LoVo (cell line): ENCODE measurements around the gene PLEK2.

Experiments used
- DNase-seq: peaks from one replicate; pipeline ENCODE4 v3.0.0-alpha.2; 2016; ENCODE audit warnings: low spot score

PLEK2 gene

DNA sequence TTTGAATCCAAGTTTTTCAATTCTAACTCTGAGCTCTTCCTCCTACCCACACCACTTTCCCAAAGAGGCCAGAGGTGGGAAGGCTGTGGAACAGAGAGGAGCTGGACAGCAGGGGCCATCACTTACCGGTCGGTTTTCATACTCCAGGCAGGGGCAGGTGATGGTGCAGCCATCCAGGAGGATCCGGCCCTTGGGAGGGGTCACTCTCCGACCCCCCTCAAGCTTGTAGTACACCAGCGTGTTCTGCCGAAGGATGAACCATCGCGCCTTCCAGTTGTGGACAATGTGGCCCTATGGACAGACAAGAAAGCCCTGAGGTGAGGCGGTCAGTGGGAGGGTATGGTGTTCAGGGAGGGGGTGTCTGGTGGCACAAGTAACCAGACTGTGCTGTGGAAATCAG lies 14.4 kb downstream of the PLEK2 start:
- DNase-seq, result no peak

DNA sequence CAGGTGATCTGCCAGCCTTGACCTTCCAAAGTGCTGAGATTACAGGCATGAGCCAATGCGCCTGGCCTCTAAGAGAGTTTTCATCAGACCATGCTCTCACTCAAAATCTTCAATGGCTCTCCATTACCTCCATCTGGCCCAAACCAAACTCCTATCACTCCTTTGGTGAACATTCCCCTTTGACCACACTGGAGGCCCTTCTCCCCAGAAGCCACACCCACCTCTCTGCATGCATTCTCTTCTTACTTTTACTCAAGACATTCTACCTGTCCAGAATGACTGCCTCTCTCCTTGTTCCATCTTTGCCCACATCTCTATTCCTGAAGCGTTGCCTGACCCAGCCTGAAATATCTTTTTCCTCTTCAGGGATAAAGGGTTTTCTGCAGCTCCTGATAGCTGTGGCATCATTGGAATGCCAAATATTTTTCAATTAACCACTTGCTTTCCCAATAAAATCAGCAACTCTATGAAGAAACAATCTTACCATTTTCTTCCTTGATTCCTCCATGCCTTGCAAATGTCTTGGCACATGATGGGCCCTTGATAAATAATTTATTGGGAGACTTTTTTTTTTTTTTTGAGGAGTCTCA lies 15.5 kb downstream of the PLEK2 start:
- DNase-seq, result no peak

DNA sequence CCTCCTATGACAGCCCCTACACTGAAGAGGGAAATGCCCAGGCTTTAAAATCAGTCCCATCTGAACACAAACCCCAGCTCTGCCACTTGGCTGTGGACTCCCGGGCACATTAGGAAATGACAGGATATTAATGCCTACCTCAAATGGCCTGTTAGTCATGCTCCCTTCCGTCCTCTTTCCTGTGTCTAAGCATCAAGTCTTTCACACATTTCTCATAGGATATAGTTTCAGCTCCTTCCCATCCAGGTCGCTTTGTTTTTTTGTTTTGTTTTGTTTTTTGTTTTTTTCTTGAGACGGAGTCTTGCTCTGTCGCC lies 16.1 kb downstream of the PLEK2 start:
- no peak for DNase-seq

DNA sequence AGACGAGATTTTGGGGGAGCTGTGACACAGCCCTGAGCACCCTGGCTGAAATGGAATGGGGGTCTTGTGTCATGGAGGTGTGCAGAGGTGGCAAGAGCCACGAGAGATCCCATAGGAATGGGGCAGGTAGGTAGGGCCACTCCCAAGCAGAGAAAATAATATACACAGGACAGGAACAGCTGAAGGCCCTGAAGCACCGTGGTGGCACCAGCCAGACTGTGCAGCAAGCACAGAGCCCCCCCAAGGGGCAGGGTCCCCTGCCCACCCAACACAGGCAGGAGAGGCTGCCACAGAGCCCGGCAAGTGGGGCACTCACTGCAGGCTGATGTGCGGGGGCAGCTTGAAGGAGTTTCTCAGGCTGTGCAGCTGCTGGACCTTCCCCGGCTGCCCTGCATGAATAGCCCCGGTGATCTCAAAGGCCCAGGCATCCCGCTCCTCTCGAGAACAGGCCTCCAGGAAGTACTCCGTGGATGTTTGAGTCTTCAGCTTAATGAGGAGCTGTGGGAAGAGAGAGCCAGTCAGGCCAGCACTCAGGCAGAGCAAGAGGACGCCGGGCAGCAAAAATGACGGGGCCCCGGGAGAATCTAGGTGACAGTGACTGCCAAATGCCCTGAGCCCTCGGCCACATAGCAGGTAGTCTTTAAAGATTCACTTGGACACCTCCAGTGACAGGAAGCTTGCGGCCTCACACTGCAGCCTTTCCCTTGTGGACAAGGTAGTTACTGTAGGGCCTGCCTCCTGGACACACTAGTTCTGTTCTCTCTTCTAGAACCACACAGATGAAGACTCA lies 16.7 kb downstream of the PLEK2 start:
- no peak for DNase-seq

DNA sequence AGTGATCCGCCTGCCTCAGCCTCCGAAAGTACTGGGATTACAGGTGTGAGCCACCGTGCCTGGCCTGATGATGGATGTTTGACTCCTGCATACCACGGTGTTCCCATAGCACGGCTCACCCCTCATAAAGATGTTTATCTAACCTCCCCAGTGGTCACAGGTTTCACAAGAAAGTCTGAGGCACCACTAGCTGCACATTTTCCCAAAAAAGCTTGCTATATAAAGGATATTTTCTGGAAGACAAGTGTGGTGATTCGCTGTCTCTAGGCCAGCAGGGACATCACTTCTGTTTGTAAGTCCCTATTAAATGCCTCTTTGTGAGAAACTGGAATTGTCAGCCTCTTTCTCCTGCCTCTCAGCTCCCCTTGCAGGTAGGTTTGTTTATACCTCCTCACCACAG lies 18.3 kb downstream of the PLEK2 start:
- DNase-seq, result no peak

DNA sequence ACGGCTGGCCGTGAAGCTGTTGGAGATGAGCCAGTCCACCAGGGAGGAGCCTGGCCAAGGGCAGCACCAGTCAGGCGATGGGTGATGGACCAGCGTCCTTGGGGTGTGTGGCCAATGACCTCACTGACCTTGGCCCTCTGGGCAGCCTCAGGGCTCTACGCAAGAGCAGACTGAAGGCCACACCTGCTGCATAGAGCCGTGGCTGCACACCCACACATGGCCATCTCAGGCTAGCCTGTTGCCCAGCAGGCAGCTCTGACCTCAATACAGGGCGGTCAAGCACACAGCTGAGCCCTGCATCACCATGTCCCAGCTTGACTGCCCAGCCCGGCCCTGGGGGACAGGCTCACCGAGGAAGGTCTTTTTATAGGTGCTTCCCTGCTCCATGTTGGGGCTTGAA lies 19.2 kb downstream of the PLEK2 start:
- DNase-seq, result no peak

DNA sequence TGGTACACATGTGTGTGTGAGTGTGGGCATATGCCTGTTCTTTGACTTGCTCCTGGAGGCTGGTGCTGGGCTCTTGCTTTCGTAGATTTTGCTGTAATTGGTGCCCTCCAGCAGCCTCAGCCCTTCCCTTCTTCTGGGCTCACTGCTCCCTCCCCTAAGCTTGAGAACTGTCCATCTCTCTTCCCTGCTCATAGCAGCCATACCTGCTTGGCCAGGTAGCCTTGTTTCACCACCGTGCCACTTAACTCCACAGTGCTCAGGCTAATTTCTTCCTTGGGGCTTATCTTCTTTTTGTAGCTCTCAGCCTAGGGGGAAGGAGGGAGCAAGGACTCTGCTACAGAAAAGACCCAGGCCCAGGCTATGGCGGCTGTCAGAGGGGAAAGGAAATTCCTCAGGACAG lies 19.8 kb downstream of the PLEK2 start:
- no peak for DNase-seq

DNA sequence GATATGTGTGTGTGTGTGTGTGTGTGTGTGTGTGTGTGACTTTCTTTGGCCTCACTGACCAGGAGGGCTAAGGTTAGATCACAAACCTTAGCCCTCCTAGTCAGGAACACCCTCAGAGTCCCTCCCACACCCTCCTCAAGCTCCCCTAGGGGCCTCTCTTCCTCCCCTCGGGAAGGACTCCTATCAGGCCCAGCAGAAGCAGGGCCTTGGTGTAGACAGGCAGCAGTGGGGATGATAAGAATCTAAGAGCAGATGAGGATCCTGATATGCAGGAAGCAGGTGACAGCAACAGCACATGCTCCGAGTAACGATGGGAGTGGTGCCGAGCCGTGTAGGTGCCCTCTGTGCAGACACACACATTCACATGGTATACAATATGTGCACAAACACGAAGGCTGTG lies 20.7 kb downstream of the PLEK2 start:
- DNase-seq, result no peak

DNA sequence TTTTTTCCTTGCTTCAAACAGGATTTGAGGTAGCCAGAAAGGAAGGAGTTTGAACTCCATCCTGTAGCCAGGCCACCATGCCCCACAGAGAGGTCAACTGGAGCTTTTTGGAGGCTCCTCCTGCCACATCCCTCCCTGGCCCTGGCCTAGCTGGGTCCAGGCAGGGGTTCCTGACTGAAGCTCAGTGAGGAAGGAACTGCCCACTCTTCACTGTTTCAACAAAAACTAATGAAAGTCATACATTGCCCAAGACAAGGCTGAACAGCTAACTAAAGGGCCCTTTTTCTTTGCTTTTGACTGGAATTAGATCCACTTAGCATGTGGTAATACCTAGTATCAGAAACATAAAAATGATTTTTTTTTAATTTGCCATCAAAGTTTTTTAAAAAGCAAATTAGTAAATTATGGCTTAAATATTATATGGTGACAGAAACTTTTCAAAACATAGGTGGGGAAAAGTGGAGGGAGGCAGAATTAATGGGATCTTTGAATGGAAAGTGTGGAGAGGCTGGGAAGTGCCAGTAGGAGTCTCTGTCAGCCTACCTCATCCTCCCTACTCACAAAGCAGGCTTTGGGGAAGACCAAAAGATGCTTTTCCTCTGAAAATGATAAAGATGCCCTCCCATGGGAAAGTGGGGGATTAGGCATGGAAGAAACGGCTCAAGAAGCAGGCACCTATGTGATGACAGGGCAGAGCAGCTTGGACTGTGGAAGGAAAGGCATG lies 22.0 kb downstream of the PLEK2 start:
- DNase-seq, result no peak

DNA sequence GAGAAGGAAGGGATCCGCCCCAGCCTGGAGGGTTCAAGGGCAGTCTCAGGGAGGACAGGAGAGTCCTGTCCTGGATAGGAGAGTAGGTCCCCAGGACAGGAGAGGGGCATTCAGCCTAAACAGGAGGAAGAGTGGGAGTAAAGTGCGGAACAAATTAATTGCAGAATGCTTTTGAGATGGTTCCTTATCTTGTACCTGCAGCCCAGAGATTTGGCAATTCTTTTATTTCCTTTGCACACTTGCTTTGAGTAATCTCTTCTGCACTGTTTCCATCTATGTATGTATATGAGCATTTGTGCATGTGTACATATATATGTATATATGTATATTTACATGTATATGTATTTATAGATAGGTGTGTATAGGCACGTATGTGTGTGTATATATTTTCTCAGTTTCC lies 22.7 kb downstream of the PLEK2 start:
- DNase-seq, result no peak

DNA sequence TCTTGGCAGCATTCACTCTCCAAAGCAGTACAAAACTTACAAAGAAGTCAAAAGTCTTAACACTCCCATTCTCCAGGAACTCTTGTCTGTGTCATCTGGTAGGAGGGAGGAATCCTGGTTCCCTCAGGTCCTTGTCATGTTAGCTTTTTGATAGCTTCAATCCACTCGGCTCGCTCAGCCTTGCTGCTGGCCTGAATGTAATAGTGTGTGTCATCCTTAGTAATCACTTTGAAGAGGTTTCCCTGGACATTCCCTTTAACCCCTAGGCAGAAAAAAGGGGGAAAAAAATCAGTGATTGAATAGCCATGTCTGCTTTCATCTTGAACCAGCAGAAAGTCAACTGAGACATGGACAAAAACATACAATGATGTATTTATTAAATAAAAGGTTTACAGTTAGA lies 24.8 kb downstream of the PLEK2 start:
- no peak for DNase-seq

DNA sequence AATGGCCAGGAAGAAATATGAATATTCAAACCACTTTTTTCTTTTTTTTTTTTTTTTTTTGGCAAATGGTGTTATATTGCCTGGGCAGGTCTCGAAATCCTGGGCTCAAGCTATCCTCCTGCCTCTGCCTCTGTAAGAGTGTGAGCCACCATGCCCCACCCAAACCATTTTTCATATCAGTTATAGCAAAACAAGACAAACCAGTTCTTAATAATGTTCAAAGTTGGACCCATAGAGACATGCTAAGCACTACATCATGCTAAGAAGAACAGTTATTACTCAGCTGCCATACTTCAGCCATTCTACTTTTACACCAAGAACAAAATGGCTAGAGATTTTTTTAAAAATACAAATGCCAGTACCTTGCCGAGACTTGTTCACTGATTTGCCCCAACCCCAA lies 26.3 kb downstream of the PLEK2 start:
- no peak for DNase-seq

DNA sequence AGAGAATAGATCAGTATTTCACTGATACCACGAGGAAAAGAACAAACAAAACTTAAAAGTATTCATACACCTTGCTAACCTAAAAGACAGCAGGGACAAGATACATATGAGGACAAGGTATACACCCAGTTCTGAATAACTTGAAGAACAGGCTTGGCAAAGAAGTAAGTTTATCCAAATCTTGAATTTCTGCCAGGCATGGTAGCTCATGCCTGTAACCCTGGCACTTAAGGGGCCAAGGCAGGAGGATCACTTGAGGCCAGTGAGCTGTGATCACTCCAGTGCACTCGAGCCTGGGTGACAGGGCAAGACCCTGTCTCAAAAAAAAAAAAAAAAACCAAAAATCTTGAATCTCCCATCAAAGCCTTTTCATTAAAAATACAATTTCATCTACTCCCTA lies 26.8 kb downstream of the PLEK2 start:
- no peak for DNase-seq

DNA sequence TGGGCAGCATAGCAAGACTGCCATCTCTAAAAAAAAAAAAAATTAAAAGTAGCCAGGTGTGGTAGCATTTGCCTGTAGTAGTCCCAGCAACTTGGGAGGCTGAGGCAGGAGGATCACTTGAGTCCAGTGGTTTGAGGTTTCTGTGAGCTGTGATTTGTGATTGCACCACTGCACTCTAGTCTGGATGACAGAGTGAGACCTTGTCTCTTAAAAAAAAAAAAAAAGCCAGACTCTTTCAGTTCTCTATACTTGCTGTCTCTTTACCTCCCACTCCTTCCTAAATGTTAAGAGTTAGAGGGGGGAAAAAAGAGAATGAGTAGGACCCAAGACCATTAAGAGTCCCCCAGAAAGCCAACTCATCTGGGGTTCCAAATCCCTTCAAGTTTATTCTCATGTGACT lies 34.0 kb downstream of the PLEK2 start:
- DNase-seq, result no peak

DNA sequence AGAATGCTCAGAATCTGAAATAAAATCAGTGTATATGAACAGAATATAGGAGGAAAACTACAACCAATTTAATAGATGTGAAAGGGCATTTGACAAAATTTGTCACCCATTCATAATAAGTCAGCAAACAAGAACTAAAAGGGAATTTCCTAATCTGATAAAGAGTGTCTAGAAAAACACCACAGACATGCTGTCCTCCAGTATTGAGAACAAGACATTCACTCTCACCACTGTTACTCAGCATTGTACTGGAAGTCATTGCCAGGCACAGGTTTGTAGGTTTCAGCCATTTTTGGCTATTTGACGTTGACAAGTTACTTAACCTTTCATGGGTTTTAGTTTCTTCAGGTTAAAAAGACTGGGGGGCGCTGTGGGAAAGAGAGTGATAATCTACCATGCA lies 38.6 kb downstream of the PLEK2 start:
- no peak for DNase-seq

DNA sequence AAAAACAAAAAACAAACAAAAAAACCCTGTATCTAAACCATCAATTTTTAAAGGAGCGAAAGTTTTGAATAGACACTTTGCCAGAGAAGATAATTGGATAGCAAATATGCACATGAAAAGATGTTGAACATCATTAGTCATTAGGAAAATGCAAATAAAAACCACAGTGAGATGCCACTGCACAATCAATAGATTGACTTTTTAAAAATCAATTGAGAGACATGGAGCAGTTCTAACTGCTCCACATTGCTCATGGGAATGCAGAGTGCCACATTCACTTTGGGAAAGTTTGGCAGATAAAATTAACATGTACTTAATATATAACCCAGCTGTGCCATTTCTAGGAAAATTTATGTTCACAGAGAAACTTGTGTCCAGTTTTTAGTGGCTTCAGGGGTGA lies 39.1 kb downstream of the PLEK2 start:
- DNase-seq, result no peak

DNA sequence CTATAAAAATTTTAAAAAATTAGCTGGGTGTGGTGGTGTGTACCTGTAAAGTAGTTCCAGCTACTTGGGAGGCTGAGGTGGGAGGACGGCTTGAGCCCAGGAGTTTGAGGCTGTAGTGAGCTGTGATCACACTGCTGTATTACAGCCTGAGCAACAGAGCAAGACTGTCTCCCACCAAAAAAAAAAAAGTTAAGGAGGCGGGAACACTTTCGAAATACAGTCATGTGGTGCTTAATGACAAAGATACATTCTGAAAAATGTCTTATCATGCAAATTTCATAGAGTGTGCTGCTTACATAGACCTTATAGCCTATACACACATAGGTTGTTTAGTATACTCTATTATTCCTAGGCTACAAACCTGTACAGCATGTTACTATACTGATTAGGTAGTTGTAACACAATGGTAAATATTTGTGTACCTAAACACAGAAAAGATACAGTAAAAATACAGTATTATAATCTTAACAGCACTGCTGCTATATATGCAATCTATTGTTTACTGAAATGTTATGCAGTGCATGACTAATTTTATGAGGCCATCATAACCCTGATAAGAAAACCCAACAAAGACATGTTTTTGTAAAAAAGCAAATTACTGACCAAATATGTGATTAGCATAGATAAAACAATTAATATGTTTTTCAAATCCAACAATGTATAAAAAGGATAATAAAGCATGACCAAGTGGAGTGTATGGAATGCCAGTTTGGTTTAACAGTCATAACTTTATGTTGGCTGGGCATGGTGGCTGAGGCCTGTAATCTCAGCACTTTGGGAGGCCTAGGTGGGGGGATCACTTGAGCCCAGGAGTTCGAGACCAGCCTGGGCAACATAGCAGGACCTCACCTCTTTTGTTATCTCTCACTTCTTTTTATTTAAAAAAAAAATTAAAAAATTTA lies 40.5 kb downstream of the PLEK2 start:
- peak; percentile 13 for DNase-seq

DNA sequence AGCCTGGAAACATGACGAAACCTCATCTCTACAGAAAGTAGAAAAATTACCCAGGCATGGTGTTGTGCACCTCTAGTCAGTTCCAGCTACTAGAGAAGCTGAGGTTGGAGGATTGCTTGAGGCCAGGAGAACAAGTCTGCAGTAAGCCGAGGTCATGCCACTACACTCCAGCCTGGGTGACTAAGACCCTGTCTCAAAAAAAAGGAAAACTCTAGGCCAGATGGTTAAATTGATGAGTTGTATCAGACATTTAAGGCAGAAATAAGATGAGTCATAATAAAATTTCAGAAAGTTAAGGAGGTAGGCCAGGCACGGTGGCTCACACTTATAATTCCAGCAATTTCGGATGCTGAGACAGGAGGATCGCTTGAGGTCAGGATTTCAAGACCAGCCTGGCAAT lies 41.1 kb downstream of the PLEK2 start:
- DNase-seq, result no peak

DNA sequence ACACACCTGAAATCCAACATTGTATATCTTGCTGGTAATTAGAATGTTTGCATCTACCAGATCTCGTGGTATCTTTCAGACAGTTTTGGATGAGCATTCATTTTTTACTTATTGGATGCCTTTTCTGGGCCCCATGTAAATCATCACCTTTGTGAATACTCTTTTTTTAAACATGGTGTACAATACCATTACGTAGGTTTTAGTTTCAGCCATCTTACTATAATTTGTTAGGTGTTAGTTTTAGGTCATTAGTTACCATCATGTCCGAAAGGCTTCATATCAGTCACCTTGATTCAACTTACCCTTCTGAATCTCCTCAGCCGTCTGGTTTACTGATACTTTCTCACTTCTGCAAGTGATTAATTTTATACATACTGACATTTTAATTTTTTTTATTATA lies 46.5 kb downstream of the PLEK2 start:
- no peak for DNase-seq

DNA sequence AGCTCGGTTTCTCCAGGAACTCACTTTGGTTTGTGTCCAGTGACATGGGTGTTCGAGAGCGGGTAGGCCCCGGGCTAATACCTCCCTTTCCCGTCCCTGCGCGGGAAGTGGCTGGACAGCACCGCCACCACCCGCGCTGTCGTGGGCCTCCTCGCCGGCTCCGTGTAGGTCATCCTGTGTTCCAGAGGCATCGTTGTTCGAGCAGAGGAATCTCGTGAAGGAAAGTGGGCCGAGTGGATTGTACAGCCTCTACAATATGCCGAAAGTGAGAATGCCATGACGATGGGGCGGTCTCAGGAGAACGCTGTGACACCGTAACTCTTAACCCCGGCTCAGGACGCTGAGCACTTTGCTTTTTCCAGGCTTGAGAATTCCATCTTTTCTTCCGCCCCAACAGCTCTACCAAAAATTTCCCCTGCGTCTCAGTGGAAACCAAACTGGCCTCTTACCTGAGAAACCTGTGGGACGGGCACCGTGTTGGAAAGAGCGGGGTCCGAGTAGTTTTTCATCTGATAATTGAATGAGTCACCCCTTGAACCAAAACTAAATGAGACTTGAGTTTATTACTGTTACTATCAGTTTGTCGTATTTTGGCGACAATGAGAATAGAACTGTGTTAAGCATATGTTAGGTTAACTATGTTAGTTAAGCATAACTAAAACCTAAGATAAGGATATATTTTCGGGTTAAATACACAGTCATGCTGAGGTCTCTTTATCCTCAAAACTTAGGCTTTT lies 51.3 kb downstream of the PLEK2 start:
- no peak for DNase-seq

DNA sequence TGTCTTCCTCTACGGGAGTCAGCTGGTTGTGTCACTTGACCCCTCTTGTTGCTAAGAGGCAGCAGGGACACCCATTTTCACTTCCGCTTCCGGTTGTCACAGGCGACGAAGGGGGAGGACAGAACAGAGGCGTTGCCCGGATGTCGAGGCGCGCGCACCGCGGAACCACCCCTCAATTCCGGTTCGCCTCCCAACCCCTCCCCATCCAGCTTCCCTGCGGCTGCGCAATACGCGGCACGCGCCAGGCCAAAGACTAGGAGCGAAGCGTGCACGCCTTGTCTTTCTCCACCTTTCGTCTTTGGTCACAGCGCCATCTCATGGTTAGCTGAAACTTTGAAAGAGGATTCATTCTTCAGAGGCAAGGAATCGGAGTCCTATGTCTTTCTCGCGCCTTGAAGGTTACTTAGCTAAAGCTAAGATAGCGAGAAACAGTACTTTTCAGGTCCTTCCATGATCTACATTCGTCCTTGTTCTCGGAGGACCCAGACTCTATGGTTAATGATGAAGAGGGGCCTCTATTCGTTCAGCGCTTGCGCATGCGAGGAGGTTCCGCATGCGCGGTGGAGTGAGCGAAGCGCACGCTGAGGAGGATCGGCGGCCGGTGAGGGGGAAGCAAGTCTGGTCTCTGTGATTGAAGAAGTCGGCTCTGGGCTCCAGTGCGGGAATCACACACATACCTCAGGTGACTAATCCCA lies 52.0 kb downstream of the PLEK2 start, which contains the start of the genes ATP6V1D and EIF2S1:
ATP6V1D (minus strand) TSS at position 30 of the 695 bp plus-strand sequence. CDS start 106 bp downstream, outside the sequence.
EIF2S1 (plus strand) TSS at position 554 of the 695 bp plus-strand sequence. CDS start 4,440 bp downstream, outside the sequence.
- peak; percentile 99 for DNase-seq
